Measurements from ENCODE around the gene MKS1.

DNA sequence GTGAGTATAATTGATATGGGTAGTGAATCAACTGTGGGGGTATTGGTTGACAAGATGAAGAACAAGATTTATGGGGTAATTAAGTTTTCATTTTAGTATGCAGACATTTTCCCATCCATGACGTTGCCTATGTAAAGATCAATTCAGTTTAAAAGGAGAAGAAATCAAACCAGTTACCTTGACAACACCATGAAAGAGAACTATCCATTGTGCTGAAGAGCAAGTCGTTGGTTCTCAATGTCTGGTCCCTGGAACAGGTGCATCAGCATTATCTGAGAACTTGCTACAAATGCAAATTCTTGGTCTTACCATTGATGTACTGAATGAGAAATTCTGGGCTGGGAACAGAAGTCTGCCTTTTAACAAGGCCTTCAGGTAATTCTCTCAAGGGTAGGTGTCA is 53.1 kb downstream of the MKS1 start:
- TF ChIP-seq, protein P1, sequence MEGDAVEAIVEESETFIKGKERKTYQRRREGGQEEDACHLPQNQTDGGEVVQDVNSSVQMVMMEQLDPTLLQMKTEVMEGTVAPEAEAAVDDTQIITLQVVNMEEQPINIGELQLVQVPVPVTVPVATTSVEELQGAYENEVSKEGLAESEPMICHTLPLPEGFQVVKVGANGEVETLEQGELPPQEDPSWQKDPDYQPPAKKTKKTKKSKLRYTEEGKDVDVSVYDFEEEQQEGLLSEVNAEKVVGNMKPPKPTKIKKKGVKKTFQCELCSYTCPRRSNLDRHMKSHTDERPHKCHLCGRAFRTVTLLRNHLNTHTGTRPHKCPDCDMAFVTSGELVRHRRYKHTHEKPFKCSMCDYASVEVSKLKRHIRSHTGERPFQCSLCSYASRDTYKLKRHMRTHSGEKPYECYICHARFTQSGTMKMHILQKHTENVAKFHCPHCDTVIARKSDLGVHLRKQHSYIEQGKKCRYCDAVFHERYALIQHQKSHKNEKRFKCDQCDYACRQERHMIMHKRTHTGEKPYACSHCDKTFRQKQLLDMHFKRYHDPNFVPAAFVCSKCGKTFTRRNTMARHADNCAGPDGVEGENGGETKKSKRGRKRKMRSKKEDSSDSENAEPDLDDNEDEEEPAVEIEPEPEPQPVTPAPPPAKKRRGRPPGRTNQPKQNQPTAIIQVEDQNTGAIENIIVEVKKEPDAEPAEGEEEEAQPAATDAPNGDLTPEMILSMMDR (IDR thresholded peaks at IDR 0.05) = no peak
- no peak for TF ChIP-seq POLR2A (IDR thresholded peaks at IDR 0.05)
